Measurements from ENCODE around the gene FOLH1.
"Not testable (repeated sequence)": the region's sequence is repeated elsewhere in the genome, so short reads cannot be mapped to it uniquely, and the experiment has no call there.

FOLH1 gene

GRCh38 chr11:49208006-49208721 lies at the start of gene FOLH1:
FOLH1 (minus strand) TSS chr11:49208602; CDS start chr11:49208409, 193 bp downstream.
- Mint-ChIP-seq H3K36me3 (no peaks in the 10 kb centered on the region), H3K9me3 (no peaks in the 10 kb centered on the region), H3K4me1 (no peaks in the 10 kb centered on the region), H3K4me3 (no peak within 1 kb of the TSS), H3K27me3 (peaks cover 8% of the 10 kb centered on the region), H3K27ac (no peak within 1 kb of the TSS)

- not testable (repeated sequence) for H3K27ac Mint-ChIP-seq, H3K36me3 Mint-ChIP-seq, H3K9me3 Mint-ChIP-seq, H3K27me3 Mint-ChIP-seq, H3K4me1 Mint-ChIP-seq, H3K4me3 Mint-ChIP-seq
Observed at GRCh38 chr11:49255148-49255547, 46.7 kb upstream of the FOLH1 start.

- H3K27ac Mint-ChIP-seq, H3K36me3 Mint-ChIP-seq, H3K4me3 Mint-ChIP-seq, H3K4me1 Mint-ChIP-seq, H3K27me3 Mint-ChIP-seq, H3K9me3 Mint-ChIP-seq: not testable (repeated sequence)
Observed at GRCh38 chr11:49251212-49251611, 42.8 kb upstream of the FOLH1 start.

- not testable (repeated sequence) for H3K4me1 Mint-ChIP-seq, H3K9me3 Mint-ChIP-seq, H3K36me3 Mint-ChIP-seq, H3K27me3 Mint-ChIP-seq, H3K27ac Mint-ChIP-seq, H3K4me3 Mint-ChIP-seq
Observed at GRCh38 chr11:49250398-49251115, 42.2 kb upstream of the FOLH1 start.

GRCh38 chr11:49249363-49249762 lies 41.0 kb upstream of the FOLH1 start:
- not testable (repeated sequence) for H3K9me3 Mint-ChIP-seq, H3K27me3 Mint-ChIP-seq, H3K4me1 Mint-ChIP-seq, H3K27ac Mint-ChIP-seq, H3K36me3 Mint-ChIP-seq, H3K4me3 Mint-ChIP-seq

- H3K36me3 Mint-ChIP-seq, H3K27ac Mint-ChIP-seq, H3K9me3 Mint-ChIP-seq, H3K4me1 Mint-ChIP-seq, H3K4me3 Mint-ChIP-seq, H3K27me3 Mint-ChIP-seq: not testable (repeated sequence)
Observed at GRCh38 chr11:49233685-49234084, 25.3 kb upstream of the FOLH1 start.

GRCh38 chr11:49233019-49233418 lies 24.6 kb upstream of the FOLH1 start:
- not testable (repeated sequence) for H3K27ac Mint-ChIP-seq, H3K4me1 Mint-ChIP-seq, H3K9me3 Mint-ChIP-seq, H3K36me3 Mint-ChIP-seq, H3K27me3 Mint-ChIP-seq, H3K4me3 Mint-ChIP-seq

GRCh38 chr11:49231725-49232124 lies 23.3 kb upstream of the FOLH1 start:
- H3K27ac Mint-ChIP-seq, H3K9me3 Mint-ChIP-seq, H3K4me1 Mint-ChIP-seq, H3K27me3 Mint-ChIP-seq, H3K36me3 Mint-ChIP-seq, H3K4me3 Mint-ChIP-seq: not testable (repeated sequence)

GRCh38 chr11:49230534-49230933 lies 22.1 kb upstream of the FOLH1 start:
- not testable (repeated sequence) for H3K9me3 Mint-ChIP-seq, H3K4me3 Mint-ChIP-seq, H3K4me1 Mint-ChIP-seq, H3K27ac Mint-ChIP-seq, H3K36me3 Mint-ChIP-seq, H3K27me3 Mint-ChIP-seq

- not testable (repeated sequence) for H3K36me3 Mint-ChIP-seq, H3K4me1 Mint-ChIP-seq, H3K27ac Mint-ChIP-seq, H3K4me3 Mint-ChIP-seq, H3K9me3 Mint-ChIP-seq, H3K27me3 Mint-ChIP-seq
Observed at GRCh38 chr11:49230001-49230400, 21.6 kb upstream of the FOLH1 start.

- not testable (repeated sequence) for H3K27ac Mint-ChIP-seq, H3K9me3 Mint-ChIP-seq, H3K4me3 Mint-ChIP-seq, H3K4me1 Mint-ChIP-seq, H3K27me3 Mint-ChIP-seq, H3K36me3 Mint-ChIP-seq
Observed at GRCh38 chr11:49229136-49229535, 20.7 kb upstream of the FOLH1 start.

- H3K27ac Mint-ChIP-seq, H3K36me3 Mint-ChIP-seq, H3K9me3 Mint-ChIP-seq, H3K4me3 Mint-ChIP-seq, H3K27me3 Mint-ChIP-seq, H3K4me1 Mint-ChIP-seq: not testable (repeated sequence)
Observed at GRCh38 chr11:49225255-49225785, 16.9 kb upstream of the FOLH1 start.

GRCh38 chr11:49221112-49221511 lies 12.7 kb upstream of the FOLH1 start:
- no peaks in the 10 kb centered on the region for H3K9me3 Mint-ChIP-seq
- no peak overlapping the region for H3K4me3 Mint-ChIP-seq
- no peak overlapping the region for H3K27ac Mint-ChIP-seq
- H3K36me3 Mint-ChIP-seq: no peaks in the 10 kb centered on the region
- peaks cover 1% of the 10 kb centered on the region for H3K27me3 Mint-ChIP-seq
- no peaks in the 10 kb centered on the region for H3K4me1 Mint-ChIP-seq

GRCh38 chr11:49213026-49213560 lies 4.7 kb upstream of the FOLH1 start:
- peaks cover 3% of the 10 kb centered on the region for H3K27me3 Mint-ChIP-seq
- no peaks in the 10 kb centered on the region for H3K9me3 Mint-ChIP-seq
- H3K4me3 Mint-ChIP-seq: no peak overlapping the region
- no peak overlapping the region for H3K27ac Mint-ChIP-seq
- no peaks in the 10 kb centered on the region for H3K4me1 Mint-ChIP-seq
- no peaks in the 10 kb centered on the region for H3K36me3 Mint-ChIP-seq

- not testable (repeated sequence) for H3K4me3 Mint-ChIP-seq, H3K36me3 Mint-ChIP-seq, H3K27ac Mint-ChIP-seq, H3K27me3 Mint-ChIP-seq, H3K9me3 Mint-ChIP-seq, H3K4me1 Mint-ChIP-seq
Observed at GRCh38 chr11:49206999-49207398, 1.4 kb downstream of the FOLH1 start.

- H3K27me3 Mint-ChIP-seq: peaks cover 4% of the 10 kb centered on the region
- H3K4me3 Mint-ChIP-seq: no peak overlapping the region
- no peaks in the 10 kb centered on the region for H3K36me3 Mint-ChIP-seq
- H3K9me3 Mint-ChIP-seq: no peaks in the 10 kb centered on the region
- H3K4me1 Mint-ChIP-seq: no peaks in the 10 kb centered on the region
- H3K27ac Mint-ChIP-seq: no peak overlapping the region
Observed at GRCh38 chr11:49202287-49202976, 6.0 kb downstream of the FOLH1 start.

All from activated naive CD4-positive, alpha-beta T cell treated with anti-CD3 and anti-CD28 coated beads, Interleukin-2, amount 50 U/mL, for 24 hours (primary cell).